ENCODE data around the gene ULBP2.

DNA sequence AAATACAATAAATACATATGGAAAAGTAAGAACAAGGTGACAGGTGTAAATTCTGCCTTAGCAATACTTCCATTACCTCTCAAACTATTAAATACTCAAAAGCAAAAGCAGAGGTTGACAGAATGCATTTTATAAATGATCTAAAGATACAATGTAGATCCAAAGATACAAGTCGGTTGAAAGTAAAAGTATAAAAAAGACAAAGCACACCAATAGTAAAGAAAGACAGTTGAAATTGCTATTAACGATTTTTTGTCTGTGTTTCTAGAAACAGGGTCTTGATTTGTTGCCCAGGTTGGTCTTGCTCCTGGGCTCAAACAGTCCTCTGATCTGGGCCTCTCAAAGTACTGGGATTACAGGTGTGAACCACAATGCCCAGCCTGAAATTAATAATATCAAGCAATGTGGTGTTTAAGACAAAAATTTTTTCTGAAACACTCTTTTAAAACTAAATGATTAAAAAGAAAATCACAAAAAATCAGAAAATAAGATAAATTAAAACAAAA lies 45.8 kb downstream of the ULBP2 start:
- no peak for TF ChIP-seq TAF1 (IDR thresholded peaks at IDR 0.05; ENCODE audit: low read depth, low read length)
- TF ChIP-seq POLR2AphosphoS5 (IDR thresholded peaks at IDR 0.05; ENCODE audit: low read depth, low read length), result no peak
- no peak for TF ChIP-seq EGR1 (IDR thresholded peaks at IDR 0.05; ENCODE audit: borderline replicate concordance, low read depth, low read length)
- no peak for TF ChIP-seq EZH2 (IDR thresholded peaks at IDR 0.05; ENCODE audit: low read depth, low read length, severe bottlenecking)
- TF ChIP-seq, protein P1, sequence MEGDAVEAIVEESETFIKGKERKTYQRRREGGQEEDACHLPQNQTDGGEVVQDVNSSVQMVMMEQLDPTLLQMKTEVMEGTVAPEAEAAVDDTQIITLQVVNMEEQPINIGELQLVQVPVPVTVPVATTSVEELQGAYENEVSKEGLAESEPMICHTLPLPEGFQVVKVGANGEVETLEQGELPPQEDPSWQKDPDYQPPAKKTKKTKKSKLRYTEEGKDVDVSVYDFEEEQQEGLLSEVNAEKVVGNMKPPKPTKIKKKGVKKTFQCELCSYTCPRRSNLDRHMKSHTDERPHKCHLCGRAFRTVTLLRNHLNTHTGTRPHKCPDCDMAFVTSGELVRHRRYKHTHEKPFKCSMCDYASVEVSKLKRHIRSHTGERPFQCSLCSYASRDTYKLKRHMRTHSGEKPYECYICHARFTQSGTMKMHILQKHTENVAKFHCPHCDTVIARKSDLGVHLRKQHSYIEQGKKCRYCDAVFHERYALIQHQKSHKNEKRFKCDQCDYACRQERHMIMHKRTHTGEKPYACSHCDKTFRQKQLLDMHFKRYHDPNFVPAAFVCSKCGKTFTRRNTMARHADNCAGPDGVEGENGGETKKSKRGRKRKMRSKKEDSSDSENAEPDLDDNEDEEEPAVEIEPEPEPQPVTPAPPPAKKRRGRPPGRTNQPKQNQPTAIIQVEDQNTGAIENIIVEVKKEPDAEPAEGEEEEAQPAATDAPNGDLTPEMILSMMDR (IDR thresholded peaks at IDR 0.05; ENCODE audit: control extremely low read depth in 1 of 3, insufficient read depth in 1 of 3, low read depth in 1 of 3, low read length in 3 of 3), result no peak
- TF ChIP-seq RFX5 (IDR thresholded peaks at IDR 0.05; ENCODE audit: borderline replicate concordance, low read depth, low read length), result no peak
- TF ChIP-seq POLR2A (IDR thresholded peaks at IDR 0.05; ENCODE audit: control extremely low read depth in 1 of 2, low read depth in 2 of 2, low read length in 2 of 2), result no peak
- no peak for TF ChIP-seq CREB1 (IDR thresholded peaks at IDR 0.05)
- no peak for TF ChIP-seq ASH2L (IDR thresholded peaks at IDR 0.05; ENCODE audit: low read length)
- TF ChIP-seq CBX5 (IDR thresholded peaks at IDR 0.05; ENCODE audit: low read depth, low read length), result no peak

Measured in H1 (cell line).